ENCODE results near the gene PRM2.

Gene PRM2

GRCh38 chr16:11231367-11231970, 44.8 kb downstream of the PRM2 start:
- Histone ChIP-seq H3K4me3 (ENCODE audit: low read depth in 1 of 5, low read length in 5 of 5) (no peak overlapping the region), H3K9ac (ENCODE audit: low read length in 5 of 5) (no peak overlapping the region), H3K36me3 (ENCODE audit: control insufficient read depth in 5 of 5, insufficient read depth in 5 of 5, low read length in 5 of 5) (no peaks in the 10 kb centered on the region), H3K4me1 (ENCODE audit: control insufficient read depth in 5 of 5, insufficient read depth in 5 of 5, low read length in 5 of 5) (peaks cover 0 to 9% (median 0%) of the 10 kb centered on the region in 5 donors), H3K9me3 (ENCODE audit: control insufficient read depth in 5 of 5, low read length in 5 of 5) (no peaks in the 10 kb centered on the region), H3K27ac (ENCODE audit: low read depth, low read length) (no peak overlapping the region), H3K27me3 (ENCODE audit: control insufficient read depth in 5 of 5, insufficient read depth in 4 of 5, low read length in 5 of 5) (peaks cover 0 to 7% (median 3%) of the 10 kb centered on the region in 5 donors)

- no peaks in the 10 kb centered on the region for H3K36me3 ChIP-seq (ENCODE audit: control insufficient read depth in 5 of 5, insufficient read depth in 5 of 5, low read length in 5 of 5)
- H3K4me3 ChIP-seq (ENCODE audit: low read depth in 1 of 5, low read length in 5 of 5): no peak overlapping the region
- H3K9ac ChIP-seq (ENCODE audit: low read length in 5 of 5): no peak overlapping the region
- H3K27me3 ChIP-seq (ENCODE audit: control insufficient read depth in 5 of 5, insufficient read depth in 4 of 5, low read length in 5 of 5): peaks cover 0 to 7% (median 3%) of the 10 kb centered on the region in 5 donors
- H3K27ac ChIP-seq (ENCODE audit: low read depth, low read length): no peak overlapping the region
- H3K9me3 ChIP-seq (ENCODE audit: control insufficient read depth in 5 of 5, low read length in 5 of 5): no peaks in the 10 kb centered on the region
- H3K4me1 ChIP-seq (ENCODE audit: control insufficient read depth in 5 of 5, insufficient read depth in 5 of 5, low read length in 5 of 5): peaks cover 0 to 18% (median 7%) of the 10 kb centered on the region in 5 donors
These were observed 46.4 kb downstream of the PRM2 start for GRCh38 chr16:11229906-11230305.

GRCh38 chr16:11229432-11229831, 46.8 kb downstream of the PRM2 start:
- no peak overlapping the region for H3K9ac ChIP-seq (ENCODE audit: low read length in 5 of 5)
- no peak overlapping the region for H3K4me3 ChIP-seq (ENCODE audit: low read depth in 1 of 5, low read length in 5 of 5)
- H3K4me1 ChIP-seq (ENCODE audit: control insufficient read depth in 5 of 5, insufficient read depth in 5 of 5, low read length in 5 of 5): peaks cover 0 to 22% (median 8%) of the 10 kb centered on the region in 5 donors
- no peaks in the 10 kb centered on the region for H3K9me3 ChIP-seq (ENCODE audit: control insufficient read depth in 5 of 5, low read length in 5 of 5)
- H3K27me3 ChIP-seq (ENCODE audit: control insufficient read depth in 5 of 5, insufficient read depth in 4 of 5, low read length in 5 of 5): peaks cover 0 to 7% (median 3%) of the 10 kb centered on the region in 5 donors
- no peaks in the 10 kb centered on the region for H3K36me3 ChIP-seq (ENCODE audit: control insufficient read depth in 5 of 5, insufficient read depth in 5 of 5, low read length in 5 of 5)
- no peak overlapping the region for H3K27ac ChIP-seq (ENCODE audit: low read depth, low read length)

GRCh38 chr16:11225677-11226549, 50.4 kb downstream of the PRM2 start:
- no peaks in the 10 kb centered on the region for H3K9me3 ChIP-seq (ENCODE audit: control insufficient read depth in 5 of 5, low read length in 5 of 5)
- peak overlapping the region in 1 of 5 donors; percentile 44 for H3K4me3 ChIP-seq (ENCODE audit: low read depth in 1 of 5, low read length in 5 of 5)
- peaks cover 0 to 20% (median 14%) of the 10 kb centered on the region in 5 donors for H3K4me1 ChIP-seq (ENCODE audit: control insufficient read depth in 5 of 5, insufficient read depth in 5 of 5, low read length in 5 of 5)
- no peaks in the 10 kb centered on the region for H3K27me3 ChIP-seq (ENCODE audit: control insufficient read depth in 5 of 5, insufficient read depth in 4 of 5, low read length in 5 of 5)
- no peak overlapping the region for H3K27ac ChIP-seq (ENCODE audit: low read depth, low read length)
- no peak overlapping the region for H3K9ac ChIP-seq (ENCODE audit: low read length in 5 of 5)
- no peaks in the 10 kb centered on the region for H3K36me3 ChIP-seq (ENCODE audit: control insufficient read depth in 5 of 5, insufficient read depth in 5 of 5, low read length in 5 of 5)

All from subcutaneous abdominal adipose tissue (tissue), 5 donors.